GM19099 (cell line): ENCODE results near the gene MAP2K2.

Experiments used
- POLR2A ChIP-seq: IDR thresholded peaks from 3 replicates; pipeline ENCODE4 v1.6.1; 2011; ENCODE audit warnings: low read depth; ENCODE audit not compliant: insufficient read length; ENCODE audit errors: extremely low read depth

The MAP2K2 gene

DNA sequence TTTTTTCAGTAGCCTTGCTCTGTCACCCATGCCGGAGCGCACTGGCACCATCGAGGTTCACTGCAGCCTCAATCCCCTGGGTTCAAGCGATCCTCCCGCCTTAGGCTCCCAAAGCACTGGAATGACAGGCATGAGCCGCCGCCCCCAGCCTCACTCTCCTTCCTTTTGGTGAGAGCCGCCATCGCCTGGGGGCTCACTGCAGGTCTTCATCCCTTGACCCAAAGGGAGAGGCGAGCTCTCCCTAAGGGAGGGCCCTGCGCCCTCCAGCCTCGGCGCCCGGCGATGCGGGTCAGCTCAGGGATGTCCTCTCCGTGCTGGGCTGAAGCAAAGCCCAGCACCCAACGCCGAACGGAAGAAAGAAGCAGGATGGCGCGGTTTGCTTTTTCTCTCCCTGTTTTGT is 34.0 kb downstream of the MAP2K2 start:
- no peak for TF ChIP-seq POLR2A

DNA sequence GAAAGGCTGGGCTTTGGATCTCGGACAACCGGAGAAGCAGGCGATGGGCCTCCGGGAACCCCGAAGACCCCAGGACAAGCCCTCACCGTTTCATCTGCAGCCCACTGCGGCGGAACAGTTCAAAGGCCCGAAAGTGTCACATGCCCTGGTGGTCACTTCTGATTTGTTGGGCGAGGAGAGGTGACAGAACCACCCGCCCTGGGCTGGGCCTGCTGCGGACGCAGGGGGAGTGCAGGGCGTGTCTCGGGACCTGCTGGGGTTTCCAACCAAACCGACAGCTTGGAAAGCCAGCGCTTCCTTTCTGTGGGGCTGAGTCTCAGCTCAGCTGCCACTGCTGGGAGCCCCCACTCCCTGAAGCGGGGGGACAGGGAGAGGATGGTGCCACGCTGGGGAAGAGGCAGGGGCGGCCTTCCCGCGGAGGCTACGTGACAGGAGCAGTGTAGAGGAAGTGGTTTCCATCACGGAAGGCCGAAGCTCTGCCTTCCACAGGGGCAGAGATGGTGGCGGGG is 34.5 kb downstream of the MAP2K2 start:
- TF ChIP-seq POLR2A = no peak

DNA sequence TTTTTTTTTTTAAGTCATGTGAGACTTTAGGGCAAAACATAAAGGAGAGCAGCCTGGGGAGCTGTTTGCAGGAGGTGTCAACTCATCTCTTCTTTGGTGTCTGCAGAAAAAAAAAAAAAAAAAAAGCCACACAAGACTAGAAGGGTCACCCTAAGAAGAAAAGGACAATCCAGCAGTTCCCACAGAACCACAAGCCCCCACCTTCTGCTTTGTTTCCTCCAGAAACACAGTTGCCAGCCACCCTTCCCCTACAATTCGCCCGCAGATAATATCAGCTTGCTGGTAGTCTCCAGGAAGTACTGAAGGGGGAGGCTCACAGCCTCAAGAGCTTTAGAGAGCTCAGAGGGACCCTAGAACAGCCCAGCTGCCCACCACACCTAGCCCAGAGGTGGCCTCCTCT is 34.9 kb downstream of the MAP2K2 start:
- TF ChIP-seq POLR2A = no peak

DNA sequence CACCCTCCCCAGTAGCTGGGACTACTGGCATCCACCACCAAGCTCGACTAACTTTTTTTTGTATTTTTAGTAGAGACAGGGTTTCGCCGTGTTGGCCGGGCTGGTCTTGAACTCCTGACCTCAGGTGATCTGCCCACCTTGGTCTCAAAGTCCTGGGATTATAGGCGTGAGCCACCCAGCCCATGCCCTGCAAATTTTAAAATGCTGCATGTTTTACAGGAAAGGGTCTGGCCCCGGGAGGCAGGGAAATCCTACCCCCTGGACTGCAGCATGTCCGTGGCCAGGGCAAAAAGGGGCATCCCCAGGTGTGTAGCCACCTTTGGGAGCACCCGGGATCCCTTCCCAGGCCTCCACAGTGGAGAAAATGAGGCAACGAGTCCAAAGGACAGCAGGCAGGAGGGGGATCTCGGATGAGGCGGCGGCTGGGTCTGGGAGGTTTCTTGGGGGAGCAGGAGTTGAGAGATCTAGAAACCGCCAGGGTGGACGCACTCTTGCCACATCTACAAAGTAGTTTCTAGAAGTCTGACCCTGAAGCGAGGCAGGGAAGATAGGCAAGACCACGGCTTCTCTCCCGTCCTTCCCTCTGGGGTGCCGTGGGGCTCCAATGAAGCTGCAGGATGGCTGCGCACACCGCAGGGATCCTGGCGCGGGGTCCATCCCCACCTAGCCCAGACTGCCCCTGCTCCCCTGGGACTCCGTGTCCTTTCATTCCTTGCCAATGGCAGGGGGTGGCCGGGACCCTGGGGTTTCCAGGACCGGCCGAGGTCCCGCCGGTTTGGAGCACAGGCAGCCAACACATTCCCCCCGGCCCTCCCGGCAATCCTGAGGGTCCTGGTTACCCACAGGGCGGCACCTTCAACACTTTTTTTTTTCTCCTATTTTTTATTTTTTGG is 35.9 kb downstream of the MAP2K2 start:
- TF ChIP-seq POLR2A = no peak

DNA sequence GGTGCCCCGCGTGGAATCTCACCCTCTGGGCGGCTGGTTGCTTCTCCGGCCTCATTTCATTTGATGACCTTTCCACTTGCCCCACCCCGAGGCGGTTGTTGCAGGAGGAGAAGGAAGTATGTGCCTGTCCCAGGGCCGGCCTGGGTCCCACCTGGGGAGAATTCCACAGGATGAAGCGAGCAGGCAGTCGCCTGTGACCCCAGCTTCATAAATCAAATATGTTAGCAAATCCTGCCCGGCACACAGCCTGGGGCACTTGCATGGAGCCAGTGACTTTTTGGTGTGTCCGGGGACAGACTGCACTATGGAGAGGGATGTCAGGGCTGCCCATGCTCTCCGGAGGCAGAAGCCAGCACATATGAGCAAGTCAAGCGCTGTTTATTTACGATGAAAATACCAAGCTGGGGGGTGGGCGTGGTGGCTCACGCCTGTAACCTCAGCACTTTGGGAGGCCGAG is 37.5 kb downstream of the MAP2K2 start:
- no peak for TF ChIP-seq POLR2A

DNA sequence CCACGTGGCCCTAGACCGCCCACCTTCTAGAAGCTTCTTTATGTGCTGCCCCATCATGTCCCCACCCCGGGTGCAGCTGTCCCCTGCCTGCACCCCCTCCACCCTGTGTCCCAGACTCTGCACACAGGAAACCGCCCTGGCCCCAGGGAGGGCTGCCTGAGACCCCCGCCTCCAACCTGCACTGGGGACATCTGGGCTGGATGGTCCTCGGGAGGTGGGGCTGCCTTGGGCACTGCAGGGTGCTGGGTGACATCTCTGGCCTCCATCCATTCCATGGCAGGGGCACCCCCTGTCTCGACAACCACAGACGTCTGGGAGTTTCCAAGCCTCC is 39.4 kb downstream of the MAP2K2 start:
- no peak for TF ChIP-seq POLR2A

DNA sequence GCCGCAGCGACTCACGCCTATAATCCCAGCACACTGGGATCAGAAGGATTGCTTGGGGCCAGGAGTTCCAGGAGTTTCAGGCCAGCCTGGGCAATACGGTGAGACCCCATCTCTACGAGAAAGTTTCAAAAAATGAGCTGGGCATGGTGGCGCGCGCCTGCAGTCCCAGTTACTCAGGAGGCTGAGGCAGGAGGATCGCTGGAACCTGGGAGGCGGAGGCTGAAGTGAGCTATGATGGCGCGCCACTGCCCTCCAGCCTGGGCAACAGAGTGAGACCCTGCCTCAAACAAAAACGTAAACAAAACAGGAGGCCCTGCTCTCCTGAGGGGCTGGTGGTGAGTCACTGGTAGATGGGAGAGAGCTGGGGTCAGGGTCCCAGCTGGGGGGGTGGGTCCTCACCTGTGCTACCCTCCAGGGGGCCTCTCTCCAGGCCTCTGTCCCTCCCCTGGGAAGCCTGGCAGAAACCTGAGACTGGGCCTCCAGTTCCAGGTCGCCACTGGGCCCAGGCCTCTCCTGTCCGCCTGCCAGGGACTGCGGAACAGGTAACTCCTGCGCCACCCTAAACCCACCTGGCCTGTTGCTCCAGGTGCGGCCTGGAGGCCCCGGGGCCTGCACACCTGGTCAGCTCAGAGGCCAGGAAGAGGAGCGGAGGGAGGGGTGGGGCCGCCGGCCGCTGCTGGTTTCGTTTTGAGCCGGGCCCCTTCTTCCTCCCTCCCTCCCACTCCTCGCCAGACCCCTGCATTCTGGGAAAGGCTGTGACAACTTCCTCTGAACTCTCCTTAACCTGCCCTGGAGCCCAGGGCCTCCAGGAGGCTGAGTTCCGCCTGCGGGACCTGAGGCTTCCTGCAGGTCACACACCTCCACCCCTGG is 40.0 kb downstream of the MAP2K2 start:
- TF ChIP-seq POLR2A = no peak

DNA sequence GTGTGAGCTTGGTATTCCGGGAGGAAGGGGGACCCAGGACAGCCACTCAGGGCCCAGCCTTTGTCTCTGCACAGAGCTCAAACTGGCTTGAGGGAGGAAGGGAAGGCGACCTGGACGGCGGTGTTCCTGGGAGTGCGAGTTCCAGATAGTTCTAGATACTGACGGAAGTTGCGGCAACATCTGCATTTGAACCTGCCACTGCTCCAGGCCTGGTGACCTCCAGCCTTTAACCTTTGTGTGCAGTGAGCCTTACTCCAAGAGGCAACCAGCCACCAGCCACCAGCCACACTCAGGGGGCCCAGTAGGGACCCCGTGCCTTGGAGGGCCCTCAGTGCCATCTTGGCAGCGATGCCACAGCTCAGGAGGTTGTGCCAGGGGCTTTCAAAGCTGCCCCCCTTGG is 41.8 kb downstream of the MAP2K2 start:
- TF ChIP-seq POLR2A = no peak

DNA sequence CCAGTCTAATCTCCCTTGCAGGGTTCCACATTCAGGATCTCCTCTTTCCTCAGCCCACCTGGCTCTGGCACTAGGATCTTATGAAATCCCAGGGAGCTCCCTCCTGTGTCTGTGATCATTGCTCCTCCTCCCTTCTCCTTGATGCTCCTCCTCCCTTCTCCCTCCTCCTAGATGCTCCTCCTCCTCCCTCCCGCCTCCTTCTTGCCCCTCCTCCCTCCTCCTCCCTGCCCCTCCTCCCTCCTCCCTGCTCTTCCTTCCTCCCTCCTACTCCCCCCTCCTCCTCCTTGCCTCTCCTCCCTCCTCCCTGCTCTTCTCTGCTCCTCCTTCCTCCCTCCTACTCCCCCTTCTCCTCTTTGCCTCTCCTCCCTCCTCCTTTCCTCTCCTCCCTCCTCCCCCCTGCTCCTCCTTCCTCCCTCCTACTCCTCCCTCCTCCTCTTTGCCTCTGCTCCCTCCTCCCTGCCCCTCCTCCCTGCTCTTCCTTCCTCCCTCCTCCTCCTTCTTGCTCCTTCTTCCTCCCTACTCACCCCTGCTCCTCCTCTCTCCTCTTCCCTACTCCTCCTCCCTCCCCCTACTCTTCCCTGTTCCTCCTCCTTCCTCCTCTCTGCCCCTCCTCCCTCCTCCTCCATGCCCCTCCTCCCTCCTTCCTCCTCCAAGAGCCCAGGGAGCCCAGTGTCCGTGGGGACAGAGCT is 42.3 kb downstream of the MAP2K2 start:
- no peak for TF ChIP-seq POLR2A

DNA sequence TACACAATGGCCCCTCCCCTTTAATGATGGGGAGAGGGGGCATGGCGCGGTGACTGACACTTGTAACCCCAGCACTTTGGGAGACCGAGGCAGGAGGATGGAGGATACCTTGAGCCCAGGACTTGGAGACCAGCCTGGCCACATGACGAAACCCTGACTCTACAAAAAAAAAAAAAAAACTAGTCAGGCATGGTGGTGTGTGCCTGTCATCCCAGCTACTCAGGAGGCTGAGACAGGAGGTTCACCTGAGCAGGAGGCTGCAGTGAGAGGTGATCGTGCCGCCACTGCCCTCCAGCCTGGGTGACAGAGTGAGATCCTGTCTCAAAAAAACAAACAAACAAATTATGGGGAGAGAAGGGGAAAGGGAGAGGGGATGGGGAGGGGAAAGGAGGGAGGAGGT is 43.4 kb downstream of the MAP2K2 start:
- TF ChIP-seq POLR2A = no peak

DNA sequence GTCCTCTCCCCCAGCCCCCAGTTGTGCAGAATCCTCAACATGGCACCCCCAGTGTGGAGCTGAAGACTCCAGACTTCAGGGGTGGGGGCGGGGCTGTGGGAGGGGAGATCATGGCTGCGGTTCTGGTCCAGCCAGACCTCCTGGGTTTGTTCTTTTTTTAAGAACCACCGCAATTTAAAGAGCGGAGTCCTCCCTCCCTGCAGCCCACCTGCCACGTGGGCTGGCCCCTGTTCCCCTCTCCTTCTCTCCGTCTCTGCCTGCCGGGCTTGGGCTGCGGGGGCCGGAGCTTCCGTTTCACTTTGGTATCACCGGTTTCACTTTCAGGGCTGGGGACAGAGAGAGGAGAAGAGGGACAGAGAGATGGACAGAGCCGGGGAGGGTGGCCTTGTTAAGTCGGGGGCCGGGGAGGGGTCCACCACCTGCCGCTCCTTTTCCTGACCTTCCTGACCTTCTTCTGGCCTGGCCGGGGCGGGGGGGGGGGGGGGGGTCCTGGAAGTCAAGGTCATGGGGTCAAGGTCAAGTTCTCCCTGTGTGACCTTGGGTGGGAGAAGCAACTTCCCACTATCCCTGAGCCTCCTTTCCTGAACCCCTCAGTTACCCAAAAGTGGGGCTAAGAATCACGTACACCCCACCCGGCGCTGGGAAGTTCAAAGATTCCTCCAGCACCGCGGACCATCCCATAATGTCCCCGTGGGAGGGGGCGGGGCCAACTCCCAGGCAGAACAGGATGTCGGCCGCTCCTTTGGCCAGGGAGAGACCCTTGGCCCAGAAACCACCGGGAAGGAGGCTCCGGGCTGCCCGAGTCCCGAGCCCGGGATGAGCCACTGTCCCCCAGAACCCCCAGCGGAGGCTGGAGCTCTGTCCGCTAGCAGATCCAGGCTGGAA is 45.9 kb downstream of the MAP2K2 start:
- peak; percentile 64 for TF ChIP-seq POLR2A

DNA sequence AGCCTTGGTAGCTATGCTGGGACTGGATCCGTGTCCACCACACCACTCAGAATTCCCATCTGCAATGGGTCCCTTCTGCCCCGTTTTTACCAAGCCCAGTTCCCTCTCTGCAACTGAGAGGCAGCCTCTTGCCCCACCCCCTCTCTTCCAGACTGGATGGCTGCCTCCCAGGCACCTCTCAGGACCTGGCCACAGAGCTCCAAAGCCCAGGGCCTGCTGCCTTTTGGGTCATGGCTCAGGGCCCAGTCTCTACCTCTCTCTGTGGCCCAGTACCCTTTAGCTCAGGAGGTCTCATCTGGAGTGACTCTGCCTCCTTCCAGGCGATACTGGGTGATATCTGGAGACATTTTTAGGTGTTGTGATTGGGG is 46.9 kb downstream of the MAP2K2 start:
- TF ChIP-seq POLR2A = no peak

DNA sequence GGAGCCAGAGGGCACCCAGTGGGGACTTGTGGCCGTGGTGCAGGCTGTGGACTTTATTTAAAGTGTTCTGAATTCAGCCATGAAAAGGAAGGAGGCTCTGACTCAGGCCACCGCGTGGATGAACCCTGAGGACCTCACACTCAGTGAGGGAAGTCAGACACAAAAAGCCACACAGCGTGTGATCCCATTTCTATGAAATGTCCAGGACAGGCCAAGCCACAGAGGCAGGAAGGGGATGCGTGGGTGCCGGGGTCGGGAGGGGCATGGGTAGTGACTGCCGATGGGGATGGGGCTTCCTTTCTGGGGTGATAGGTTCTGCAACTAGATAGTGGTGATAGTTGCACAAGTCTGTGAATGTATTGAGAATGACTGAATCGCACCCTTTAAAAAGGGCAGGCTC is 48.5 kb downstream of the MAP2K2 start:
- no peak for TF ChIP-seq POLR2A

DNA sequence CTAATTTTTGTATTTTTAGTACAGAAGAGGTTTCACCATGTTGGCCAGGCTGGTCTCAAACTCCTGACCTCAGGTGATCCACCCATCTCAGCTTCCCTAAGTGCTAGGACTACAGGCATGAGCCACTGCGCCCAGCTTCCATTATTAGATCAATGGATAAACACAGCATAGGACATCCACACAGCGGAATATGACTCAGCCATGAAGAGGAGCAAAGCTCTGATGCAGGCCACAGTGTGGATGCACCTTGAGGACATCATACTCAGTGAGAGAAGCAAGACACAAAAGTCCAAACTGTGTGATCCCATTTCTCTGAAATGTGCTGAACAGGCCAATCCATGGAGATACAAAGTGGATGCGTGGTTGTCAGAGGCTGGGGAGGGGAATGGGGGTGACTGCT is 52.3 kb downstream of the MAP2K2 start:
- TF ChIP-seq POLR2A = no peak
